RWPE1 (cell line): ENCODE measurements around the gene NEDD1.

ENCODE experiments used
- CTCF ChIA-PET: fragments of 350-600 bp; sonication (Branson Sonifier 250); formaldehyde crosslinking; extraction: SDS; loops from one replicate; lab custom pipeline; 2021; lab: Yijun Ruan, JAX
- POLR2A ChIA-PET: fragments of 400-600 bp; formaldehyde crosslinking; extraction: SDS; loops from one replicate; lab custom pipeline; 2020; ENCODE audit warnings: antibody characterized with exemption; ENCODE audit not compliant: low non-redundant PET; lab: Yijun Ruan, JAX
- DNase-seq: peaks from one replicate; pipeline ENCODE4 v3.0.0; 2012; ENCODE audit warnings: low spot score
- H3K27ac ChIP-seq: fragments of 450-650 bp; 2 replicates; pipeline ENCODE4 v1.5.1; 2017
- CTCF ChIP-seq: fragments of 450-650 bp; conservative IDR thresholded peaks from 2 replicates; pipeline ENCODE4 v1.5.1; 2017; ENCODE audit warnings: low read depth, mild to moderate bottlenecking

NEDD1 gene

GRCh38 chr12:96906498-96906848 lies 584 bp upstream of the NEDD1 start:
- DNase-seq, result no peak
- ChIA-PET CTCF (interaction anchor here (0.6 kb wide), 1 partner anchor 327 kb away, joined by 3 read pairs; no protein-coding TSS in a partner anchor), POLR2A (no interaction called here)
- no peak for TF ChIP-seq CTCF
- peak overlapping the region; percentile 82 for H3K27ac ChIP-seq

GRCh38 chr12:96907671-96908422 lies 790 bp downstream of the NEDD1 start:
- ChIA-PET POLR2A (no interaction called here), CTCF (interaction anchor here (0.6 kb wide), 1 partner anchor 1791 kb away, joined by 3 read pairs; no protein-coding TSS in a partner anchor)
- peak; percentile 20 for DNase-seq
- H3K27ac ChIP-seq, result peak overlapping the region; percentile 82
- TF ChIP-seq CTCF, result no peak

GRCh38 chr12:96908423-96908675 lies 1.3 kb downstream of the NEDD1 start:
- CTCF ChIA-PET, result no interaction called here
- no peak for TF ChIP-seq CTCF
- DNase-seq, result no peak
- POLR2A ChIA-PET, result no interaction called here
- H3K27ac ChIP-seq, result no peak overlapping the region

- ChIA-PET POLR2A (no interaction called here), CTCF (no interaction called here)
- DNase-seq, result no peak
- TF ChIP-seq CTCF, result no peak
- H3K27ac ChIP-seq, result no peak overlapping the region
Observed at GRCh38 chr12:96912261-96912660, 5.2 kb downstream of the NEDD1 start.

- no peak for TF ChIP-seq CTCF
- ChIA-PET POLR2A (no interaction called here), CTCF (no interaction called here)
- H3K27ac ChIP-seq, result no peak overlapping the region
- no peak for DNase-seq
Observed at GRCh38 chr12:96912943-96913342, 5.9 kb downstream of the NEDD1 start.

- POLR2A ChIA-PET, result no interaction called here
- H3K27ac ChIP-seq, result no peak overlapping the region
Observed at GRCh38 chr12:96919510-96920210, 12.6 kb downstream of the NEDD1 start.

More at GRCh38 chr12:96919510-96920210, 12.6 kb downstream of the NEDD1 start:
- DNase-seq, result no peak
- CTCF ChIA-PET, result interaction anchor here (0.6 kb wide), 1 partner anchor 304 kb away, joined by 5 read pairs; no protein-coding TSS in a partner anchor
- no peak for TF ChIP-seq CTCF
